Suprapubic skin (tissue), 4 donors: ENCODE data around the gene MSS51.

Source experiments
- CTCF ChIP-seq, 2 donors: fragments of 200-600 bp in 1 of 2; fragments of 450-650 bp in 1 of 2; sonication (generic) in 1 of 2; IDR thresholded peaks; one replicate each; pipeline ENCODE4 v1.5.1; 2016 to 2019; ENCODE audit warnings: antibody characterized with exemption in 2 of 2, mild to moderate bottlenecking in 1 of 2, moderate library complexity in 1 of 2
- POLR2A ChIP-seq, 2 donors: fragments of 450-650 bp; IDR thresholded peaks; one replicate each; pipeline ENCODE4 v1.6.1; 2017; ENCODE audit warnings: antibody characterized with exemption in 2 of 2, mild to moderate bottlenecking in 2 of 2, moderate library complexity in 2 of 2
- POLR2AphosphoS5 ChIP-seq, 3 donors: sonication (generic); formaldehyde crosslinking; IDR thresholded peaks; one replicate each; pipeline ENCODE4 v1.6.1; 2017; ENCODE audit warnings: antibody characterized with exemption in 3 of 3

DNA sequence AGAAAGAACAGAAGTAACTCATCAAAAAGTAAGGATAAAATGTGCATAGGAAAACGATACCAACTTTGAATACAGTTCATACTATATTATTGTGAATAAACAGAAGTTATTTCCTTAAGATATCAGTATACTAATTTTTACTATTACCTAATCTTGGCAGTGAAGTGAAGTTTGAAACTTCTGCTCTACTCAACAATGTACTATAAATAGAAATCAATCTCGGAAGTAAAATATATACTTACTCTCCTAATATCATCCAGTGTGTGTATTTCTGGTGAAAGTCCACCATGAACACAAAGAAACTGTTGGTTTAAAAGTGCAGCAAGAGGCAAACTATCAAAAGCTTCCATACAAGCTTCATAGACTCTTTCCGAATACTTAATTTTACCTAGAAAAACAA is 37.9 kb upstream of the MSS51 start:
- no peak for TF ChIP-seq CTCF (IDR thresholded peaks at IDR 0.05)
- no peak for TF ChIP-seq POLR2A (IDR thresholded peaks at IDR 0.05)
- TF ChIP-seq POLR2AphosphoS5 (IDR thresholded peaks at IDR 0.05): no peak
